Ectodermal cell (in vitro differentiated cells): Measurements from ENCODE around the gene RPL10.

Source experiments
- H3K27ac ChIP-seq: 2 replicates; pipeline ENCODE4 v1.7.0; 2013; ENCODE audit warnings: mild to moderate bottlenecking, low read depth, low read length; ENCODE audit not compliant: insufficient read depth, poor library complexity, severe bottlenecking
- H3K27me3 ChIP-seq: 2 replicates; pipeline ENCODE4 v1.7.0; 2013; ENCODE audit warnings: mild to moderate bottlenecking, low read length; ENCODE audit not compliant: insufficient read depth, control insufficient read depth, poor library complexity, severe bottlenecking
- H3K36me3 ChIP-seq: one replicate; pipeline ENCODE4 v1.7.0; 2013; ENCODE audit warnings: low read length; ENCODE audit not compliant: control insufficient read depth, insufficient read depth
- H3K4me1 ChIP-seq: one replicate; pipeline ENCODE4 v1.7.0; 2013; ENCODE audit warnings: low read length; ENCODE audit not compliant: control insufficient read depth, insufficient read depth
- H3K4me3 ChIP-seq: 2 replicates; pipeline ENCODE4 v1.7.0; 2013; ENCODE audit warnings: low read depth, low read length, control low read depth; ENCODE audit not compliant: insufficient read depth
- H3K9me3 ChIP-seq: 2 replicates; pipeline ENCODE4 v1.7.0; 2013; ENCODE audit warnings: mild to moderate bottlenecking, low read length, moderate library complexity; ENCODE audit not compliant: control insufficient read depth
- WGBS, 2 experiments: methylation state at CpG; one replicate each; pipeline ENCODE4 v1.1.7; 2013; ENCODE audit warnings: missing lambda C conversion rate in 2 of 2; 5-methylcytosine and 5-hydroxymethylcytosine counted together

The RPL10 gene

GRCh38 chrX:154450312-154450711 is 52.1 kb downstream of the RPL10 start:
- 95 to 97% methylated on average over 17 of the region's 17 CpGs for WGBS, 2 experiments

More at GRCh38 chrX:154450312-154450711, 52.1 kb downstream of the RPL10 start:
- H3K27ac ChIP-seq, result no peak overlapping the region
- no peak overlapping the region for H3K4me3 ChIP-seq
- H3K36me3 ChIP-seq, result no peaks in the 10 kb centered on the region
- peaks cover 1% of the 10 kb centered on the region for H3K4me1 ChIP-seq
- no peaks in the 10 kb centered on the region for H3K9me3 ChIP-seq
- H3K27me3 ChIP-seq, result no peaks in the 10 kb centered on the region
